Endothelial cell of umbilical vein (primary cell): ENCODE results near the gene MTMR3. TPM values are rescaled to one million over a fixed set of nuclear protein-coding genes. Genes with fewer than 3 reads are reported as not detected.

Experiments used
- BruUV-seq: library from RNA; stranded (reverse); fragments of 400-500 nt; replicated peaks from 2 replicates; lab custom pipeline; 2021; lab: Mats Ljungman, UMichigan
- CTCF ChIA-PET: fragments of 300-600, 350-600 bp; sonication (Branson Sonifier 250); formaldehyde crosslinking; loops from one replicate; lab custom pipeline; 2021; ENCODE audit warnings: antibody characterized with exemption, inconsistent platforms; lab: Charles Lee
- POLR2A ChIA-PET: fragments of 300-600, 350-600 bp; sonication (Branson Sonifier 250); formaldehyde crosslinking; loops from one replicate; lab custom pipeline; 2021; ENCODE audit warnings: antibody characterized with exemption, inconsistent platforms; lab: Charles Lee
- DNase-seq: peaks from one replicate; pipeline ENCODE4 v3.0.0-alpha.2; 2011; ENCODE audit warnings: low read depth, low spot score
- FAIRE-seq: peaks from 2 replicates; lab custom pipeline; 2011; peaks lifted over from hg19 to GRCh38; lab: Jason Lieb, UNC
- H2AFZ ChIP-seq: 2 replicates; pipeline ENCODE4 v1.6.0; 2012; ENCODE audit warnings: low read depth, low read length, control low read depth, inconsistent platforms
- H3K27ac ChIP-seq: 2 replicates; pipeline ENCODE4 v1.5.1; 2011; ENCODE audit warnings: low read depth, mild to moderate bottlenecking, control low read depth, low read length, moderate library complexity; ENCODE audit not compliant: insufficient read depth
- H3K27me3 ChIP-seq, 2 experiments: 2 replicates each; pipeline versions ENCODE4 v1.6.0 to v1.6.1; 2011; ENCODE audit warnings: low read length in 2 of 2, mixed read lengths in 1 of 2; ENCODE audit not compliant: control insufficient read depth in 2 of 2, insufficient read depth in 2 of 2
- H3K36me3 ChIP-seq, 2 experiments: 2 replicates in 1 of 2; 3 replicates in 1 of 2; pipeline ENCODE4 v1.5.1; 2011; ENCODE audit warnings: low read length in 2 of 2, mild to moderate bottlenecking in 1 of 2, moderate library complexity in 1 of 2; ENCODE audit not compliant: control insufficient read depth in 2 of 2, insufficient read depth in 2 of 2; ENCODE audit errors: extremely low read depth in 1 of 2
- H3K4me1 ChIP-seq: 3 replicates; pipeline ENCODE4 v1.5.1; 2011; ENCODE audit warnings: mild to moderate bottlenecking, low read length; ENCODE audit not compliant: control insufficient read depth, insufficient read depth; ENCODE audit errors: extremely low read depth
- H3K4me2 ChIP-seq: 2 replicates; pipeline ENCODE4 v1.6.1; 2011; ENCODE audit warnings: low read length, control low read depth, mixed read lengths; ENCODE audit not compliant: insufficient read depth
- H3K4me3 ChIP-seq, 3 experiments: fragments of 200-600 bp in 1 of 3; sonication (generic), shearing (Covaris generic) in 1 of 3; replicated peaks in 1 of 3; 2 replicates each; pipeline ENCODE4 v1.5.1; 2011 to 2016; ENCODE audit warnings: control low read depth in 3 of 3, low read length in 3 of 3, mild to moderate bottlenecking in 2 of 3, inconsistent platforms in 1 of 3, low read depth in 1 of 3, moderate library complexity in 1 of 3; ENCODE audit not compliant: insufficient read depth in 1 of 3
- H3K79me2 ChIP-seq: 2 replicates; pipeline ENCODE4 v1.6.0; 2012; ENCODE audit warnings: low read length, inconsistent platforms; ENCODE audit not compliant: control insufficient read depth, insufficient read depth
- H3K9ac ChIP-seq: replicated peaks from 2 replicates; pipeline ENCODE3; 2011; ENCODE audit warnings: low read length, control low read depth; ENCODE audit not compliant: insufficient read depth; ENCODE audit errors: extremely low read depth
- H3K9me1 ChIP-seq: replicated peaks from 3 replicates; pipeline ENCODE4 v1.6.0; 2011; ENCODE audit warnings: mild to moderate bottlenecking, low read length; ENCODE audit not compliant: control insufficient read depth, insufficient read depth; ENCODE audit errors: extremely low read depth
- H3K9me3 ChIP-seq: replicated peaks from 2 replicates; pipeline ENCODE4 v1.5.1; 2012; ENCODE audit warnings: low read length, inconsistent platforms; ENCODE audit not compliant: control insufficient read depth, insufficient read depth
- H4K20me1 ChIP-seq: replicated peaks from 2 replicates; pipeline ENCODE3; 2011; ENCODE audit warnings: mild to moderate bottlenecking, low read length; ENCODE audit not compliant: control insufficient read depth, insufficient read depth; ENCODE audit errors: extremely low read depth
- EZH2 ChIP-seq: IDR thresholded peaks from 2 replicates; pipeline ENCODE4 v1.6.1; 2012; ENCODE audit warnings: borderline replicate concordance, low read depth, mild to moderate bottlenecking, moderate library complexity, low read length, inconsistent platforms; ENCODE audit not compliant: severe bottlenecking
- GATA2 ChIP-seq: IDR thresholded peaks from 2 replicates; pipeline ENCODE4 v1.7.0; 2011; ENCODE audit warnings: low read depth, mild to moderate bottlenecking, moderate library complexity, mixed read lengths, low read length; ENCODE audit not compliant: insufficient read length, insufficient read depth
- JUN ChIP-seq: IDR thresholded peaks from 2 replicates; pipeline ENCODE4 v1.6.1; 2011; ENCODE audit warnings: borderline replicate concordance, low read depth; ENCODE audit not compliant: insufficient read length, insufficient read depth
- POLR2A ChIP-seq: IDR thresholded peaks from 2 replicates; pipeline ENCODE4 v1.6.1; 2012; ENCODE audit warnings: low read depth, mild to moderate bottlenecking, control low read depth, low read length
- POLR2AphosphoS5 ChIP-seq: IDR thresholded peaks from 2 replicates; pipeline ENCODE4 v1.6.1; 2012; ENCODE audit warnings: low read depth, mild to moderate bottlenecking, control low read depth, low read length, moderate library complexity; ENCODE audit not compliant: insufficient read depth
- dilution Hi-C: fragments of 300-500 bp; cut with MboI; formaldehyde crosslinking; loops from one replicate; pipeline ENCODE4 v1.15.0; 2019; ENCODE audit warnings: low sequenced_read_pairs; ENCODE audit not compliant: extremely low pct_ligation_motif_present
- intact Hi-C: fragments of 100-400 bp; cut with micrococcal nuclease; formaldehyde crosslinking; loops from one replicate; pipeline ENCODE4 v1.10.0; 2022
- polyA plus RNA-seq, 4 experiments: library from polyadenylated mRNA; depleted of rRNA in 3 of 4; stranded (reverse) in 3 of 4; unstranded in 1 of 4; fragments of >200 nt; gene quantifications; 2 replicates each; pipeline versions ENCODE4 v1.2.1 to v1.2.3, GENCODE V29; 2011 to 2012; ENCODE audit warnings: missing spikeins in 1 of 4
- total RNA-seq: library from RNA; stranded (reverse); gene quantifications from 2 replicates; pipeline ENCODE4 v1.2.3, GENCODE V29; 2021
- TF ChIP-seq, protein P1 (sequence below), 2 donors: IDR thresholded peaks; 1 replicate in 1 of 2; 2 replicates in 1 of 2; pipeline ENCODE4 v1.5.1; 2011; ENCODE audit warnings: low read length in 2 of 2, mild to moderate bottlenecking in 2 of 2, moderate library complexity in 2 of 2, control low read depth in 1 of 2, inconsistent platforms in 1 of 2, low read depth in 1 of 2; ENCODE audit not compliant: insufficient read depth in 1 of 2; ENCODE audit errors: extremely low read depth in 1 of 2

Gene MTMR3
- total and polyA plus RNA-seq, 2 donors (not counting 3 experiments of a cell fraction or from before 2014, with no cell fraction given) = 30.1 to 36.5 TPM

DNA sequence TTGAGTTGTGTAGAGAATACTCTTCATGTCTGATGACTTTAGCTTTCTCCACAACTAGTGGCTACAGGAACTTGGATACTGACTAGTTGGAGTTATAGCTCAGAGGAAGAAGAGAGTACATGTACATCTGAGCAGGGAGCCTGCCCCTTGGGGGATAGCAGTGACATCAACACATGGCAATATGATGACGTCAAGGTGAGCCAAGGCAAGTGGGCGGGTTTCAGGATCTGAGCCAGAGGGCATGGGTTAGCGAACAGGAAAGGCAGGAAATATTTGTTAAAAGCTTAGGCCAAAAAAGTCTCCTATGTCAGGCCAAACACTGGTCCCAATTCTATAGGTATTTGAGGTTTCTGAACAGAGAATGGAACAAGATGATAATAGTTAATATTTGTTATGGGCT is 155.2 kb downstream of the MTMR3 start:
- dilution Hi-C loops = no loop called here
- no peaks in the 10 kb centered on the region for H4K20me1 ChIP-seq
- H3K9ac ChIP-seq = no peak overlapping the region
- ChIA-PET CTCF (interaction anchor here (0.9 to 2.0 kb wide), 3 partner anchors 8 to 33 kb away, joined by 3 to 4 read pairs (median 4); no protein-coding TSS in a partner anchor), POLR2A (no interaction called here)
- intact Hi-C loops = no loop called here
- H3K27me3 ChIP-seq = no peaks in the 10 kb centered on the region
- no peak overlapping the region for H3K27ac ChIP-seq
- no peaks in the 10 kb centered on the region for H3K36me3 ChIP-seq
- H3K79me2 ChIP-seq = no peaks in the 10 kb centered on the region
- DNase-seq (peak; percentile 68), FAIRE-seq (peak; percentile 70)
- no peaks in the 10 kb centered on the region for H3K9me1 ChIP-seq
- BruUV-seq = no TSS peak
- no peaks in the 10 kb centered on the region for H3K9me3 ChIP-seq
- peaks cover 11% of the 10 kb centered on the region for H3K4me1 ChIP-seq
- H2AFZ ChIP-seq = no peak overlapping the region
- H3K4me2 ChIP-seq = no peak overlapping the region
- no peak overlapping the region for H3K4me3 ChIP-seq
- no peak for TF ChIP-seq POLR2A
- no peak for TF ChIP-seq GATA2
- TF ChIP-seq EZH2 = no peak
- TF ChIP-seq JUN = no peak
- TF ChIP-seq, protein P1, sequence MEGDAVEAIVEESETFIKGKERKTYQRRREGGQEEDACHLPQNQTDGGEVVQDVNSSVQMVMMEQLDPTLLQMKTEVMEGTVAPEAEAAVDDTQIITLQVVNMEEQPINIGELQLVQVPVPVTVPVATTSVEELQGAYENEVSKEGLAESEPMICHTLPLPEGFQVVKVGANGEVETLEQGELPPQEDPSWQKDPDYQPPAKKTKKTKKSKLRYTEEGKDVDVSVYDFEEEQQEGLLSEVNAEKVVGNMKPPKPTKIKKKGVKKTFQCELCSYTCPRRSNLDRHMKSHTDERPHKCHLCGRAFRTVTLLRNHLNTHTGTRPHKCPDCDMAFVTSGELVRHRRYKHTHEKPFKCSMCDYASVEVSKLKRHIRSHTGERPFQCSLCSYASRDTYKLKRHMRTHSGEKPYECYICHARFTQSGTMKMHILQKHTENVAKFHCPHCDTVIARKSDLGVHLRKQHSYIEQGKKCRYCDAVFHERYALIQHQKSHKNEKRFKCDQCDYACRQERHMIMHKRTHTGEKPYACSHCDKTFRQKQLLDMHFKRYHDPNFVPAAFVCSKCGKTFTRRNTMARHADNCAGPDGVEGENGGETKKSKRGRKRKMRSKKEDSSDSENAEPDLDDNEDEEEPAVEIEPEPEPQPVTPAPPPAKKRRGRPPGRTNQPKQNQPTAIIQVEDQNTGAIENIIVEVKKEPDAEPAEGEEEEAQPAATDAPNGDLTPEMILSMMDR (IDR thresholded peaks at IDR 0.05; ENCODE audit: extremely low read depth in 1 of 2, insufficient read depth in 1 of 2, low read depth in 1 of 2, low read length in 2 of 2) = no peak
- no peak for TF ChIP-seq POLR2AphosphoS5
